SU-DHL-6 (cell line): Measurements from ENCODE around the gene FBXW8.

Experiments used
- EZH2phosphoT487 ChIP-seq: fragments of 200-600 bp; sonication (generic), shearing (Covaris generic); conservative IDR thresholded peaks from 2 replicates; pipeline ENCODE4 v1.6.1; 2018; ENCODE audit warnings: mild to moderate bottlenecking, antibody characterized with exemption, low read length, moderate library complexity, mixed read lengths
- TF ChIP-seq, protein P1 (sequence below): fragments of 200-600 bp; sonication (generic); IDR thresholded peaks from one replicate; pipeline ENCODE4 v1.5.1; 2017; ENCODE audit warnings: antibody characterized with exemption, mild to moderate bottlenecking, low read length, moderate library complexity; ENCODE audit not compliant: insufficient read depth, poor library complexity, severe bottlenecking

DNA sequence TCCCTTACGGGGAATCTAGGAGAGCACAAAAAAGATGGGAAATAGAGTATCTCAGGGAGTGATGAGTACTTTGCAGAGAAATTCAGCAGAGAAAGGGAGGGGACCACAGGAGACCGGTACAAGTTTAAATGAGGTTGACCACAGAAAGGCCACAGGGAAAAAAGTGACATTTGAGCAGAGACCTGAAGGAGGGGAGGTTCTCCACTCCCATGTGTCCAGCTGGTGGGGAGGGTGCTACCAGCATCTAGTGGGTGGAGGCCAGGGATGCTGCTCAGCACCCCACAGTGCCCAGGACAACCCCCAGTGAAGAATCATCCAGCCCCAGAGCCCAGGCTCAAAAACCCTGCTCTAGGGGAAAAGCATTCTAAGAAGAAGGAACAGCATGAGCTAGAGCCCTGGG lies 153.8 kb downstream of the FBXW8 start:
- TF ChIP-seq, protein P1, sequence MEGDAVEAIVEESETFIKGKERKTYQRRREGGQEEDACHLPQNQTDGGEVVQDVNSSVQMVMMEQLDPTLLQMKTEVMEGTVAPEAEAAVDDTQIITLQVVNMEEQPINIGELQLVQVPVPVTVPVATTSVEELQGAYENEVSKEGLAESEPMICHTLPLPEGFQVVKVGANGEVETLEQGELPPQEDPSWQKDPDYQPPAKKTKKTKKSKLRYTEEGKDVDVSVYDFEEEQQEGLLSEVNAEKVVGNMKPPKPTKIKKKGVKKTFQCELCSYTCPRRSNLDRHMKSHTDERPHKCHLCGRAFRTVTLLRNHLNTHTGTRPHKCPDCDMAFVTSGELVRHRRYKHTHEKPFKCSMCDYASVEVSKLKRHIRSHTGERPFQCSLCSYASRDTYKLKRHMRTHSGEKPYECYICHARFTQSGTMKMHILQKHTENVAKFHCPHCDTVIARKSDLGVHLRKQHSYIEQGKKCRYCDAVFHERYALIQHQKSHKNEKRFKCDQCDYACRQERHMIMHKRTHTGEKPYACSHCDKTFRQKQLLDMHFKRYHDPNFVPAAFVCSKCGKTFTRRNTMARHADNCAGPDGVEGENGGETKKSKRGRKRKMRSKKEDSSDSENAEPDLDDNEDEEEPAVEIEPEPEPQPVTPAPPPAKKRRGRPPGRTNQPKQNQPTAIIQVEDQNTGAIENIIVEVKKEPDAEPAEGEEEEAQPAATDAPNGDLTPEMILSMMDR = no peak
- no peak for TF ChIP-seq EZH2phosphoT487
